SK-N-SH (cell line): Measurements from ENCODE around the gene YTHDF1.

Source experiments
- CHD2 ChIP-seq: fragments of 150-350 bp; IDR thresholded peaks from 2 replicates; pipeline ENCODE4 v1.6.1; 2018; ENCODE audit warnings: low read length; ENCODE audit not compliant: partially characterized antibody
- CTCF ChIP-seq: fragments of 200-600 bp; sonication (generic); IDR thresholded peaks from 2 replicates; pipeline ENCODE4 v1.6.1; 2017; ENCODE audit warnings: antibody characterized with exemption, mild to moderate bottlenecking, moderate library complexity
- FOXM1 ChIP-seq: IDR thresholded peaks from 2 replicates; pipeline ENCODE4 v1.4.0; 2012; ENCODE audit warnings: low read depth, mild to moderate bottlenecking
- MAX ChIP-seq: IDR thresholded peaks from 2 replicates; pipeline ENCODE4 v1.4.0; 2012; ENCODE audit warnings: low read depth
- MXI1 ChIP-seq: IDR thresholded peaks from 2 replicates; pipeline ENCODE4 v1.6.1; 2012; ENCODE audit warnings: mild to moderate bottlenecking, low read depth, low read length, improper control_type of control experiment
- PBX3 ChIP-seq: IDR thresholded peaks from 2 replicates; pipeline ENCODE4; 2012
- POLR2AphosphoS5 ChIP-seq: IDR thresholded peaks from 2 replicates; pipeline ENCODE4 v1.6.1; 2012; ENCODE audit warnings: low read depth, low read length
- SIN3A ChIP-seq: IDR thresholded peaks from 2 replicates; pipeline ENCODE4 v1.6.1; 2012; ENCODE audit warnings: low read depth, mild to moderate bottlenecking, low read length, moderate library complexity, borderline replicate concordance
- SMC3 ChIP-seq: IDR thresholded peaks from 2 replicates; pipeline ENCODE4 v1.6.1; 2012; ENCODE audit warnings: low read depth, low read length, improper control_type of control experiment
- TAF1 ChIP-seq: IDR thresholded peaks from 2 replicates; pipeline ENCODE4 v1.6.1; 2012; ENCODE audit warnings: low read depth, mild to moderate bottlenecking, low read length, moderate library complexity, borderline replicate concordance
- YY1 ChIP-seq: IDR thresholded peaks from 2 replicates; pipeline ENCODE4 v1.4.0; 2012; ENCODE audit warnings: low read depth, mild to moderate bottlenecking

GRCh38 chr20:63149531-63150192 lies 66.3 kb downstream of the YTHDF1 start:
- TF ChIP-seq CTCF = no peak
- TF ChIP-seq CHD2 = no peak
- TF ChIP-seq MXI1 = no peak
- no peak for TF ChIP-seq PBX3
- no peak for TF ChIP-seq TAF1
- no peak for TF ChIP-seq FOXM1
- TF ChIP-seq POLR2AphosphoS5 = no peak
- TF ChIP-seq YY1 = no peak
- TF ChIP-seq SMC3 = no peak
- TF ChIP-seq SIN3A = no peak
- no peak for TF ChIP-seq MAX
